HG02884 (cell line): ENCODE results near the gene SRPRB.
A peak's percentile ranks its signal among the peaks of the same experiment; 100 is the strongest.

Experiments used
- ATAC-seq: cut with Tn5 transposase; IDR thresholded peaks from one replicate; pipeline ENCODE4 v1.9.1; 2021; ENCODE audit warnings: mild to moderate bottlenecking, moderate library complexity; ENCODE audit not compliant: unreplicated experiment

The SRPRB gene

DNA sequence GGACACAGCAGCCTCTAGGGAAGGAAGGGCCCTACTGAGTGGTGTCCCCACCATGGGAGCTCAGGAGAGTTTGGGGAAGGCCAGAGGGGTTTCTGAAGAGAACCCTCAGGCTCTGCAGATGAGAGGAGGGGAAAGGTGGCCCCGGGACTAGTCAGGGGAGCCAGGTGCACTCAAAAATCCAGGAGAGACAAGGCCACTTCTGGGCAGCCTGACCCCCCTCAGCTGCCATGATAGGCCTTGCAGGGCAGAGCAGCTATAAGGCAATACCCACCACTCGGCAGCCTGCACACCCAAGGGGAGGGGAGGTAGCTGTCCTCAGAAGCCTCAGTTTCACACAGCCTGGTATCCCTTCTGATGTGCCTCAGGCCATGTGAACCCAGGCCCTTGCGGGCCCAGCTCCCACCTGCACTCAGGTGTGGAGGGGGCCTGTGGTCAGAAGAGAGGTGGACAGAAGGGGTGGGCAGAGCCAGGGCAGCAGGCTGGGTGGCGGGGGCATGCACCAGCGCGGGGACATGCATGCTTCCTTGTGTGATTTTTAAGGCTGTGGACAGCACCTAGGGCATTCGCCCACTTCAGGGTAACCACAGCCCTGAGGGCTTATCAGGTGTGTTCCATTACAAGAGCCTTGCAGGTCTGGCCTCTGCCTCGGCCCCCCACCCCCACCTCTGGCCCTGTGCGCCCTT lies 34.6 kb downstream of the SRPRB start:
- no peak for ATAC-seq

GRCh38 chr3:133840767-133841166 lies 35.2 kb downstream of the SRPRB start:
- no peak for ATAC-seq

DNA sequence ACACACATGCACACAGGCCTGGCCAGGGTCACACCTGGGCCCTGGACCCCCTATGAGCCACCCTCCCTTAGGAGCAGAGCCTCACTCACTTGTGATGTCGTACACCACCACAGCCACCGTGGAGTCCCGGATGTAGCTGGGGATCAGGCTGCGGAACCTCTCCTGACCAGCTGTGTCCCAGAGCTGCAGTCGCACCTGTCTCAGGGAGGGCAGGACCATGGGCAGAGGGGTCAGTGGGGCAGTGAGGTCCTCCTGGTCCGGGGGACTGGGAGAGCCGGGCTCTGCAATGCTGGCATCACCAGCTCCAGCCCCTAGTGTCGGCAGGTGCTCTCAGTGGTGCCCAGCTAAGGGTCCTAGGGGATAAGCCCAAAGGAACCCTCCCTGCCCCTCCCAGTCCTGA lies 35.6 kb downstream of the SRPRB start:
- no peak for ATAC-seq

GRCh38 chr3:133842158-133842557 lies 36.5 kb downstream of the SRPRB start:
- no peak for ATAC-seq

- no peak for ATAC-seq
These were observed 38.0 kb downstream of the SRPRB start for GRCh38 chr3:133843634-133844033.

GRCh38 chr3:133845127-133845526 lies 39.5 kb downstream of the SRPRB start:
- no peak for ATAC-seq

GRCh38 chr3:133849346-133849745 lies 43.7 kb downstream of the SRPRB start:
- ATAC-seq = no peak

GRCh38 chr3:133850034-133850433 lies 44.4 kb downstream of the SRPRB start:
- no peak for ATAC-seq

DNA sequence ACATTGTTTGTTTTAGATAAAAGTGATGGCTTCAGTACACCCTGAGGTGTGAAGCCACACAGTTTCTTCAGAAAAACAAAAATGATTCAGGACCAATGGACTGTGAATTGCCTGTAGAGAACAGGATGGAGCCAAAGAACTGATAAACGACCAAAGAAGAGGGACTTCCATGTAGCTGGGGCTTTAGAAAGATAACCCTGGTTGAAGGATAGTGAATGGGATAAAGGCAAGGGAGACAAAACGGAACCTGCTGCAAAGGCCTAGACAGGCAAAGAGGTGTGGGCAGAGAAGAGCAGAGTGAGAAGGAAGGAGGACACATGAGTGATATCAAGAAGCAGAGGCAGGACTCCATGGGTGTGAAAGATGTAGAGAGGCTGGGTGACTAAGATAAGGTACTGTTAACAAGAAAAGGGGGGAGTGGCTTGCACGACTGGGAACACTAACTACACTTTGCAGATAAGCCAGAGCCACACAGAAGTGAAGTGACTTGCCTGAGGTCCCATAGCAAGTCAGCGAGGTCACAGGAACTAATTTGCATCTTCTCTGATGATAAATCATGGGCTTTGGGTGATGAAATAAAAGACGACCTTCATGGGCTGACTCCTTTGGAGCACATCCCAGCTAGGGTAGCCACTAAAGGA lies 45.8 kb downstream of the SRPRB start:
- peak; percentile 43 for ATAC-seq

DNA sequence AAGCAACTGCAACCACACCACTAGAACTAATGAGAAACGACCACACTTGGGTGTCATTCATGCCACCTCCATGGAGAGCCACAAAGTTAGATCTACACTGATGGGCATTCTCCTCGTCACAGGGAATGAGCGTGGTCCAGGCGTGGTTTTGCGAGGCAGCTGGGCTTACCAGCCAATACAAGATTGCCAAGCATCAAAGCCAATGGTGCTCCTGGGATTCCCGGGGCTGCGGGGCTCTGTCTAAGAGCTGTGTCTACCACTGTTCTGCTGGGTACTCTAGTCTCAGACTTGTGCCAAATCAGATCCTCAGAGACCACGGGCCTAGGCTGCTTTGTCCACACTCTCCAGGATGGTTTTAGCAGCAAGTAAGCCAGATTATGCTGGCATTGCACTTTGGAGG lies 46.3 kb downstream of the SRPRB start:
- no peak for ATAC-seq

DNA sequence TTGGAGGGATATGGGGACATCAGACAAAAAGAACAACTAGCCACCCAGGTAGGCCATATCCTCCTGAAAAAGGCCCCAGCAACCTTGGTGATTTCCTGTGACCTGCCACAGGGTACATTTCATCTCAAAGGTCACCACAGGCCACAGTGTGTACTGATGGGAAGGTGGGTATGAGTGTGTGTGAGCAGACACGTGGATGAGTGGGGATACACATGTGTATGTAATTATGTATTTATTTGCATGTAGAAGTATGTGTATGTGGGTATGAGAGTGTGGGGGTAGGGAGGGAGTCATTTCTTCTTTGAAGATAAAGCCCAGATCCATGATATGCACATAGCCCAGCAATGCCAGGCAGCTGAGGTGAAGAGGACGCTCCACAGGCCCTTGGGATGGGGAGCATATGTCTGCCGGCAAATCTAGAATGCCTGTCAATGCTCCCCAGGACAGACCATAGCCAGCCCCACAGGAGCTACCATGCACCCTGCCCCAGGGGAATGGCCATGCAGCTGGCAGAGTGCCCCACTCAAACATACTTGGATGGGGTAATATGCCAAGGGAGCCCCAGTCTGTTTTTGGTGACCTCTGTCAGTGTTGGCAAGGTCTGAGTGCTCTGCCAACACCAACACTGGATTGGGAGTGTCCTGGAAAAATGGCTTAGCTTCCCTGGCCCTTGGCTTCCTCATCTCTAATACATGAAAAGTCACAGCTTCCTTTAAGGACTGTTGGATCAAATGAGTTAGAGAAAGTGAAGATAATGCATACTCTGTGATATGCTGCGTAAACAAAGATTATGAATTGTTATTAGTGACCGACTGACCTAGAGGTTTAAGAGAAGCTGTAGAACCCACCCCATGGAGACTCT lies 47.7 kb downstream of the SRPRB start:
- no peak for ATAC-seq

DNA sequence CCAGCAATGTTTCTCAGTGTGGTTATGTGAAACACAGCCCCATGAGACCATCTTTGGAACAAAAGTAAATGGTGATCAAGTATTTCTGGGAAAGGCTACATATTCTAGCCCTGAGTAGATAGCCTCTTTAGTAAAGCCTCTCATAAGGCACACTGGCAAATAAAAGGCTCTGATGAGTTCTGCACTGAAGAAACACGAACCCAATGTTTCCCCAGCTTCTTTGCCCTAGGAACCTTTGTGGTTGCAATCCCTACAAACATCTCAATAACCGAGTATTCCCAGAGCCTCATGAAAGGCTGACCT lies 48.3 kb downstream of the SRPRB start:
- no peak for ATAC-seq

GRCh38 chr3:133854264-133855001 lies 48.8 kb downstream of the SRPRB start:
- no peak for ATAC-seq

DNA sequence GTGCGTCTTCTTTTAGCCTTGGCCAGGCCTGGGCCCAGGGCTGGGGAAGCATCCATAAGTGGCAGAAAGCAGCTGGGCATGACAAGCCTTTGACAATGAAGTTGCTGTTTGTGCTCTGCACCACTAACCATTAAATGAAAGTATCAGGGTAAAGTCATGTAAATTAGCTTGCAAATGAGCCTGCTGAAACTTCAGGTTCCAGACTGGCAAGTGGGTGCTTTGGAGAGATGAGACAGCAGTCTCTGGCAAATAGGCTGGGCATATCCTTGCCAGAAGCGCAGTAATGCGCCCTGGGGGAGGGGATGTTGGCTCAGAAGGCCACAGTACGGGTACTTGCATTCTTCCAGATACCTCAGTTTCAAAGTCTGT lies 49.4 kb downstream of the SRPRB start:
- no peak for ATAC-seq

DNA sequence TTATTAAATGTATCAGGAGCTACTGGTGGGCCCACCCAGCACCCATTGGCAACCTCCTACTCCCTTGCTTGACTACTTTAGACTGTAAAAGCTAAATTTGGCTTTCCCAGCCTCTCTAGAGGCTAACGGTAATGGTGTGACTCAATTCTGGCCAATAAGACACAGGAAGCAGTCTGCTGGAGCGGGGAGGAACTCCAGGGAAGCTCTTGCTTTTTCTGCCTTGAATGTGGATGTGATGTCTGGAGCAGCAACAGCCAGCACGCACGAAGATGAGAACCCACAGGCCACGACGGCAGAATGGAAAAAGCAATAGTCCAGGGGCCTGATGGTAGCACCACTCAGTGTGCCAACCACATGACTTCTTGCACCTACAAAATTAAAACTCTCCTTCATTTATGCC lies 50.2 kb downstream of the SRPRB start:
- no peak for ATAC-seq

GRCh38 chr3:133856316-133856715 lies 50.7 kb downstream of the SRPRB start:
- ATAC-seq = no peak

GRCh38 chr3:133857767-133858166 lies 52.2 kb downstream of the SRPRB start:
- ATAC-seq = no peak

- ATAC-seq = no peak
These were observed 54.0 kb downstream of the SRPRB start for GRCh38 chr3:133859381-133860234.

DNA sequence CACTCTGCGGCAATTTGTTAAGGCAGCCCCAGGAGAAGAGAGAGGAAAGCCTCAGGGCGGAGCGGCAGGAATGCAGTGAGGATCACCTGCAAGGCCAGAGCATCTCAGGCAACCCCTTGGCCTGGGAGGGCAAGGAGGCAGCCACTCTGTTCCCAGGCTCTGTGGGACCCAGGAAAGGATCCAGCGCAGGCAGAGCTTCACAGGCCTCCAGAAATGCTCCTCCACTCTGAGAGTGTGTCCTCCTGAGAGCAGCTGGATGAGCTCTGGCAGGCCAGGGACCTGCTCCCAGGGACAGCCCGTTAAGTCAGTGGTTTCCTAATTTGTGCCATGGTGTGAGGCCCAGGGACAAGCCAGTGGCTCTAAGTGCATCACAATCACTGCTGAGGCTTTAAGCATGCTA lies 54.9 kb downstream of the SRPRB start:
- ATAC-seq = no peak

DNA sequence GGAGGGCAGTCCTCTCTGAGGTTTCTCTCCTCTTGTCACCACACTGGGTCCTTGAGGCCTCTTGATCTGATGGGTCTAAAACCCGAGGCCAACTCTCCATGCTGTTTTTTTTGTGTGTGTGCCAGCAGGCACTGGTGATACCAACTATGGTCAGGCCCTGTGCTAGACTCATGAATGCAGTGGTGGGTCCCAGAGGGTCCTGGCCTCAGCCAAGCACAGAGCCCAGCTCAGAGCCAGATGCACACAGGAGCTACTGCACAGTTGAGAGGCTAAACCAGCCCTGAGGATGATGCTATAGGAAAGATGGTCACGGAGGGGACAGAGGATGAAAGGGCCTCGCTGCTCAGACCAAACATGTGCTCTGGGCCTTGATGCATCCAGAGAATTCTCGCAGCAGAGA lies 56.5 kb downstream of the SRPRB start:
- ATAC-seq = no peak

DNA sequence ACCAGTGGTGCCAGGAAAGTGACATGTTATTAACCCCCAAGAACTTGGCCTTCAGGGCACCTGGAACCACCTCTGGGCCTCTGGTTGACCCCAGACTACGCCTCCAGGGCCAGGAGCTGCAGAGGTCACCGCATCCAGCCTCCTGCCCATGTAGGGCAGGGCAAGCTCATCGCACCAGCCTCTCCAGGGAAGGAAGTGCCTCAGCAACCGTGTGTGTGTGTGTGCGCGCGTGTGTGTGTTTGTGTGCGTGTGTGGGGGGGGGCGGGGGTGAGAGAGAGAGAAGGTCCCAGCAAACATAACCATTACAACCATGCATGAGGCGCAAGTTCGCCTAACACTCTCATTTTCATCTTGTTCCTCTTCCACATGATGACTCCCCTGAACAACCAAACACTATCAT lies 58.3 kb downstream of the SRPRB start:
- no peak for ATAC-seq
